PC-9 (cell line): ENCODE data around the gene NME7.

Experiments
- EZH2 ChIP-seq: fragments of 200-600 bp; sonication (generic); IDR thresholded peaks from 2 replicates; pipeline ENCODE4 v1.8.0; 2017; ENCODE audit warnings: antibody characterized with exemption, low read depth
- TF ChIP-seq, protein P1 (sequence below): fragments of 200-600 bp; sonication (generic); conservative IDR thresholded peaks from 2 replicates; pipeline ENCODE4 v1.6.1; 2017; ENCODE audit warnings: mixed run types, antibody characterized with exemption, mild to moderate bottlenecking, moderate library complexity

DNA sequence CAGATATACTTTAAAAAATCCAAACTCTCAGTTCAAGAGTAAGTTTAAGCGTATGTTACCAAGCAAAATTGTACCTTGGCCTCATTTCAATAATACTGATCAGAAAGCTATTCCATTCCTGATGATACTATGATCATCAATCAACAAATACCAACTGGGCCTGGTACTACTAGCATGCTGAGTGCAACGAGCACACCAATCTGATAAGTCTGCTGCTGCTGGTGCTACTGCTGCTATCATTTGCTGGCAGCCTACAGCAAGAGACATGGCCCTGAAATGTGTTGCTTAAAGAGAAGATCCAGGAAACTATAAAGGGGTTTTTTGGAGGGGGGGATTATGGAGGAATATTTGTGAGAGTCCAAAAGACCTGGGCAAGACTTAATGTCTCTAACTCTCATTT, 39.7 kb downstream of the NME7 start:
- TF ChIP-seq, protein P1, sequence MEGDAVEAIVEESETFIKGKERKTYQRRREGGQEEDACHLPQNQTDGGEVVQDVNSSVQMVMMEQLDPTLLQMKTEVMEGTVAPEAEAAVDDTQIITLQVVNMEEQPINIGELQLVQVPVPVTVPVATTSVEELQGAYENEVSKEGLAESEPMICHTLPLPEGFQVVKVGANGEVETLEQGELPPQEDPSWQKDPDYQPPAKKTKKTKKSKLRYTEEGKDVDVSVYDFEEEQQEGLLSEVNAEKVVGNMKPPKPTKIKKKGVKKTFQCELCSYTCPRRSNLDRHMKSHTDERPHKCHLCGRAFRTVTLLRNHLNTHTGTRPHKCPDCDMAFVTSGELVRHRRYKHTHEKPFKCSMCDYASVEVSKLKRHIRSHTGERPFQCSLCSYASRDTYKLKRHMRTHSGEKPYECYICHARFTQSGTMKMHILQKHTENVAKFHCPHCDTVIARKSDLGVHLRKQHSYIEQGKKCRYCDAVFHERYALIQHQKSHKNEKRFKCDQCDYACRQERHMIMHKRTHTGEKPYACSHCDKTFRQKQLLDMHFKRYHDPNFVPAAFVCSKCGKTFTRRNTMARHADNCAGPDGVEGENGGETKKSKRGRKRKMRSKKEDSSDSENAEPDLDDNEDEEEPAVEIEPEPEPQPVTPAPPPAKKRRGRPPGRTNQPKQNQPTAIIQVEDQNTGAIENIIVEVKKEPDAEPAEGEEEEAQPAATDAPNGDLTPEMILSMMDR: no peak
- TF ChIP-seq EZH2: no peak
